K562 (cell line): Measurements from ENCODE around the gene CHRNE. TPM values are rescaled to one million over a fixed set of nuclear protein-coding genes. Genes with fewer than 3 reads are reported as not detected.
A peak's percentile ranks its signal among the peaks of the same experiment; 100 is the strongest.

Source experiments
- ATAC-seq: fragments of 200-7000 bp; cut with Tn5 transposase; 3 replicates; pipeline ENCODE4 v1.9.1; 2020; ENCODE audit warnings: moderate library complexity
- BruUV-seq: library from RNA; stranded (reverse); fragments of 400-500 nt; replicated peaks from 2 replicates; lab custom pipeline; 2021; lab: Mats Ljungman, UMichigan
- CTCF ChIA-PET: fragments of 300-600 bp; formaldehyde crosslinking; extraction: SDS; loops from one replicate; lab custom pipeline; 2021; ENCODE audit warnings: low intra/inter-chr PET ratio; lab: Yijun Ruan, JAX
- POLR2A ChIA-PET: fragments of 300-600, 350-650 bp; sonication (Branson Sonifier 250); formaldehyde crosslinking; extraction: SDS; loops from one replicate; lab custom pipeline; 2021; ENCODE audit warnings: antibody characterized with exemption, inconsistent platforms; lab: Yijun Ruan, JAX
- DNase-seq, 4 experiments: peaks; one replicate each; pipeline versions ENCODE4 v3.0.0 to v3.0.0-alpha.2; 2011 to 2018; ENCODE audit warnings: low spot score in 3 of 4, mixed read lengths in 3 of 4; ENCODE audit errors: extremely low read depth in 1 of 4
- FAIRE-seq: peaks from 2 replicates; lab custom pipeline; 2011; peaks lifted over from hg19 to GRCh38; lab: Jason Lieb, UNC
- H2AFZ ChIP-seq: 2 replicates; pipeline ENCODE4 v1.6.0; 2011; ENCODE audit warnings: low read depth, low read length, control low read depth, inconsistent platforms
- H3K27ac ChIP-seq: fragments of 200-600 bp; 3 replicates; pipeline ENCODE4 v1.8.0; 2011; ENCODE audit warnings: low read depth, mild to moderate bottlenecking, control low read depth, inconsistent platforms, low read length, moderate library complexity, mixed read lengths; ENCODE audit errors: extremely low read depth
- H3K27me3 ChIP-seq, 2 experiments: fragments of 300-600 bp in 1 of 2; 2 replicates in 1 of 2; 3 replicates in 1 of 2; pipeline versions ENCODE4 v1.6.0 to v1.8.0; 2011; ENCODE audit warnings: inconsistent platforms in 2 of 2, low read length in 2 of 2, mild to moderate bottlenecking in 1 of 2, mixed read lengths in 1 of 2, moderate library complexity in 1 of 2; ENCODE audit not compliant: control insufficient read depth in 2 of 2, insufficient read depth in 2 of 2
- H3K36me3 ChIP-seq: fragments of 300-600 bp; 3 replicates; pipeline ENCODE4 v1.8.0; 2011; ENCODE audit warnings: mild to moderate bottlenecking, low read length, inconsistent platforms; ENCODE audit not compliant: control insufficient read depth, insufficient read depth
- H3K4me1 ChIP-seq, 2 experiments: fragments of 200-600 bp in 1 of 2; replicated peaks in 1 of 2; 2 replicates in 1 of 2; 3 replicates in 1 of 2; pipeline versions ENCODE4 v1.5.1 to v1.8.0; 2011; ENCODE audit warnings: inconsistent platforms in 2 of 2, low read length in 2 of 2, mild to moderate bottlenecking in 1 of 2, mixed read lengths in 1 of 2, moderate library complexity in 1 of 2; ENCODE audit not compliant: control insufficient read depth in 2 of 2, insufficient read depth in 2 of 2
- H3K4me2 ChIP-seq: 2 replicates; pipeline ENCODE4 v1.6.1; 2011; ENCODE audit warnings: low read length, control low read depth, inconsistent platforms, mixed read lengths; ENCODE audit not compliant: insufficient read depth
- H3K4me3 ChIP-seq: fragments of 200-600 bp; sonication (generic), shearing (Covaris generic); 2 replicates; pipeline ENCODE4 v1.5.1; 2016; ENCODE audit warnings: control low read depth, inconsistent platforms
- H3K79me2 ChIP-seq: fragments of 200-600 bp; 3 replicates; pipeline ENCODE4 v1.8.0; 2011; ENCODE audit warnings: low read length, inconsistent platforms; ENCODE audit not compliant: control insufficient read depth, insufficient read depth
- H3K9ac ChIP-seq, 2 experiments: 2 replicates each; pipeline versions ENCODE4 v1.6.0 to v1.6.1; 2011; ENCODE audit warnings: low read depth in 2 of 2, low read length in 2 of 2, control low read depth in 1 of 2, inconsistent platforms in 1 of 2, mild to moderate bottlenecking in 1 of 2, mixed read lengths in 1 of 2; ENCODE audit not compliant: insufficient read depth in 1 of 2
- H3K9me1 ChIP-seq: one replicate; pipeline ENCODE4 v1.6.0; 2011; ENCODE audit warnings: inconsistent platforms, mild to moderate bottlenecking, low read length, moderate library complexity; ENCODE audit not compliant: control insufficient read depth, insufficient read depth
- H3K9me3 ChIP-seq: replicated peaks from 2 replicates; pipeline ENCODE4 v1.5.1; 2011; ENCODE audit warnings: low read depth, low read length, inconsistent platforms; ENCODE audit not compliant: control insufficient read depth, insufficient read depth
- H4K20me1 ChIP-seq: replicated peaks from 2 replicates; pipeline ENCODE4 v1.6.1; 2011; ENCODE audit warnings: low read length, inconsistent platforms, mixed read lengths; ENCODE audit not compliant: control insufficient read depth, insufficient read depth
- NR0B1 ChIP-seq: fragments of 450-650 bp; IDR thresholded peaks from one replicate; pipeline ENCODE4 v1.6.1; 2018; ENCODE audit warnings: mild to moderate bottlenecking, moderate library complexity; ENCODE audit not compliant: partially characterized antibody
- POLR2G ChIP-seq: fragments of 200-400 bp; formaldehyde crosslinking; IDR thresholded peaks from 2 replicates; pipeline ENCODE4 v1.6.1; 2017; ENCODE audit warnings: low read depth, mild to moderate bottlenecking, antibody characterized with exemption, low read length, moderate library complexity
- SMARCB1 ChIP-seq: IDR thresholded peaks from 2 replicates; pipeline ENCODE4 v1.6.1; 2011; ENCODE audit warnings: improper control_type of control experiment, low read depth; ENCODE audit not compliant: insufficient read length
- ZNF707 ChIP-seq: fragments of 250-450 bp; sonication (Bioruptor Pico); conservative IDR thresholded peaks from 2 replicates; pipeline ENCODE4 v1.8.0; 2022; ENCODE audit warnings: inconsistent platforms, mild to moderate bottlenecking, moderate library complexity
- WGBS: fragments of 100-300 bp; shearing (Covaris generic); methylation state at CpG from one replicate; pipeline ENCODE4 v1.1.6; 2016; ENCODE audit warnings: low coverage, mixed read lengths; ENCODE audit not compliant: insufficient coverage; ENCODE audit errors: missing lambda C conversion rate; 5-methylcytosine and 5-hydroxymethylcytosine counted together
- in situ Hi-C: fragments of 300-500 bp; cut with MboI; formaldehyde crosslinking; loops from 4 replicates; pipeline ENCODE4 v1.15.0; 2018; ENCODE audit warnings: inconsistent platforms, mixed read lengths
- intact Hi-C: fragments of 100-400 bp; cut with micrococcal nuclease; formaldehyde crosslinking; loops from 2 replicates; pipeline ENCODE4 v1.14.2; 2022
- polyA plus RNA-seq, 8 experiments: library from polyadenylated mRNA; depleted of rRNA in 4 of 8; stranded (reverse) in 5 of 8; unstranded in 3 of 8; fragments of >200 nt; fragmentation: Nextera tagmentation in 2 of 8; fragmentation: Illumina TruSeq in 1 of 8; extraction: Ambion mirVana in 2 of 8; extraction: Trizol in 1 of 8; gene quantifications; 2 replicates each; pipeline versions ENCODE4 v1.2.1 to v1.2.3, GENCODE V29; 2011 to 2014; ENCODE audit warnings: inconsistent platforms in 1 of 8, missing spikeins in 1 of 8
- total RNA-seq, 7 experiments: library from RNA; depleted of rRNA in 6 of 7; stranded (reverse); fragments of >200 nt in 6 of 7; fragmentation: Illumina TruSeq in 2 of 7; extraction: Trizol in 2 of 7; gene quantifications; 2 replicates each; pipeline versions ENCODE4 v1.2.1 to v1.2.3, GENCODE V29; 2011 to 2021; ENCODE audit warnings: low replicate concordance in 1 of 7

CHRNE gene
- total and polyA plus RNA-seq, 9 of the 15 experiments (the other 6 are each of a cell fraction or from before 2014, with no cell fraction given) = not detected

- Histone ChIP-seq H3K36me3 (peaks cover 71% of the 10 kb centered on the region; the same call in 2 of the 3 replicates), H3K9me3 (no peaks in the 10 kb centered on the region), H2AFZ (no peak overlapping the region), H3K9ac (no peak overlapping the region), H3K79me2 (no peaks in the 10 kb centered on the region), H3K4me2 (no peak overlapping the region), H3K27ac (no peak overlapping the region), H3K27me3 (no peaks in the 10 kb centered on the region), H4K20me1 (peaks cover 5% of the 10 kb centered on the region), H3K4me1 (peaks cover 0 to 7% of the 10 kb centered on the region in 2 experiments; a peak in 1 of 5 replicates), H3K4me3 (no peak overlapping the region), H3K9me1 (peaks cover under 1% of the 10 kb centered on the region)
- ChIA-PET CTCF (no interaction called here), POLR2A (no interaction called here)
- TF ChIP-seq NR0B1 (no peak), POLR2G (peak; percentile 26; the same call in 1 of the 2 replicates), ZNF707 (CRISPR knock-in tag) (no peak), SMARCB1 (no peak)
- intact Hi-C loops (no loop called here), in situ Hi-C loops (no loop called here)
- WGBS = 93% methylated on average over 3 of the region's 12 CpGs
- BruUV-seq = no TSS peak
- DNase-seq (no peak), FAIRE-seq (no peak), ATAC-seq (no peak)
These were observed 16.1 kb downstream of the CHRNE start for GRCh38 chr17:4886830-4887229.
